HG02943 (cell line): ENCODE results near the gene NAXD.

Experiments
- ATAC-seq: cut with Tn5 transposase; IDR thresholded peaks from one replicate; pipeline ENCODE4 v1.9.1; 2021; ENCODE audit warnings: mild to moderate bottlenecking, low read depth, moderate library complexity; ENCODE audit not compliant: unreplicated experiment

The NAXD gene

DNA sequence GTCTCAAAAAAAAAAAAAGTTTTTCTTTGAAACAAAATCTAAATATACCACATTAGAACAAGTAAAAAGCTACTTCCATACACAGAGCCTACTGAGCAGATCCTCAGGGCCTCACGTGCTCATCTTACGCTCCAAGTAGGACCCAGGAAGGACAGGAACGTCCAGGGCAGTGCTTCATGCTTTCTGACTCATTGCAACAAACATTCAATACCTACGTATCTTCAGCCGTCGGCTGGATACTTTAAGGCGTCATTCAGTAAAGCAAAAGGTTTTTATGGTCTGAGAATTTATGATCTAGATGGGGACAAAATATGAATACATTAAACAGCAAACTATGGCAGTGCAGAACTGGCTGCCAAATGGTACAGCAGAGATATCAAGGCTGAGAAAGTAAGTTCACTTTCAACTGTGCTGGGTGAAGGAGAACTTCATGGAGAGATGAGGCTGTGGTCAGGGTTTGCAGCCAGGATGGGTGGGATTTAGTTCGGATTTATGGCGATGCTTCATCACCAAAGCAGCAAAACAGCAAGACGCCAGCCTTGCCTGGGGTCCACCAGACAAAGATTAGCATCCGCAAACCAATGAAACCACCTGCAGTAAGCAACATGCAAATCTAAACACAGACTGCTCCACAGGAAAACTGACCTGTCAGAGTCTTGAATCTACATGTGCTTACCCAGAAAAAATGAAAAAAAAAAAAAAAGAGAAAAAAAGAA, 70.1 kb downstream of the NAXD start:
- ATAC-seq, result no peak

DNA sequence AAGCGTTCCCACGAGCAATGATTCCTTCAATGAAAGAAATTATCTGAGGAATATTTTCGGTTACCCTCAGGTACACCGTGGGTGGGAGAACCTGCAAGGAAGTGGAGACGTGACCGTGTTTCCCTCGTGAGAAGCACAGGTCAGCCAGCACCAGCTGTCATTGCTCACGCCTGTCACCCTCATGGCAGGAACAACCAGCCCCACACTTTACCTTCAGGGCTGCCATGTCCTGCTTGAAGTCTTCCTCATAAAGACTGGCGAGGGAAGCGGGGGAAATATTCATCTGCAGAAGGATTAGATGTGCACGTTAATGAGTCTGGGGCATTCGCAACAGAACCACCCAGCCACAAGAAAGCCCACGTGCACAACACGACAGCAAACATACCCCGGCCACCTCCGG, 72.4 kb downstream of the NAXD start:
- no peak for ATAC-seq

DNA sequence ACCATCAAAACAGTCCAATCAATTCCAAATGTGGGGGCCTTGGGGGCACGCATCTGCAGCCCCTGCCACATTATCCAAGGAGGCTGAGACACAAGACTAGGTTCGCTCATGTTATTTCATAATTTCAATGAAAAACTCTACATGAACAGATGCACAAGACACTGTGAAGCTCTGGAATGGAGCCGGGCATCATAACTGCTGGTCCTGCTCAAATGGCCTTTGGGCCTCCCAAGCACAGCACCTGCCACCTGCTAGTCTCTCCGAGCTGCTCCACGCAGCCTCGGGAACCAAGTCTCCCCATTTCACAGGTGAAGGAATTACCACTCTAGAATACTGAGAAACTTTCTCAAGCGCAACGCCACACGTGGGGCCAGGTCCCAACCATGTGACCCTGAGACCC, 73.7 kb downstream of the NAXD start:
- no peak for ATAC-seq
